Activated CD4-positive, alpha-beta T cell treated with anti-CD3 and anti-CD28 coated beads, Interleukin-2, amount 50 U/mL, for 1 hour (primary cell): ENCODE results near the gene HNF4A.

Source experiments
- DNase-seq: peaks from one replicate; pipeline ENCODE4 v3.0.0-alpha.2; 2020

HNF4A gene

DNA sequence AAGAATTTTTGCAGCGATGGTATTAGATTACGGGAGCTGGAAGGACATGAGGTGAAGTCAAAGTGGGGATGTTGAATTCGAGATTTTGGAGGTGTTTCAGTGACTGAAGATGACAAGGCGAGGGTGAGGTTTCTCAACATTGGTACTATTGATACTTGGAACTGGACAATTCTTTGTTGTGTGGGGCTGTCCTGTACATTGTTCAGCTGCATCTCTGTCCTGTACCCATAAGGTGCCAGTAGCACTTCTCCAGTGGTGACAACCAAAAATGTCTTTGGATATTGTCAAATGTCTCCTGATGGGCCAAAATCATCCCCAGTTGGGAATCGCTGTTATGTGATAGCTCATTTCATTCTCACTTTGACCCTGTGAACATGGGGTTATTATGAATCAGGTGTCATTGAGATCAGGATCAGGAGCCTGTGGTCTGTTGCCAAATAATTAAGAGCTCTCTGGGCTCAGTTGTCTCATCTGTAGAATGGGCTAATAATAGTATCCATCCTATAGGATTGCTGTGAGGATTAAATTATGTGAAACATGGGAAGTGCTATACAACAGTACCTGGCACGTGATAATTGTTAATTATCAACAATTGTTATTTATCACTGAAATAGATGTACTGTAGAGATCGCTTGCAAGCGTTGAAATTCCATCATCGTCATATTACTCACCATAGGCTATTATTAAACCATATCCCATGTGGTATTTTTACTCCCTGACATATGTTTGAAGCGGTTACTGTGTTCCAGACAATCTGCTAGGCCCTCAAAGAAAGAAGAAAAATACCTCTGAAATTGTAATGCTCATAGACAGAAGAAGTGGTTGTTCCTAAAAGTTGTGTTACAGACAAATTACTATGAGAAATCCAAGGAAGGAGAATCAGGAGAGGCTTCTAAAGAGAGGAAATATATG, 71.6 kb downstream of the HNF4A start:
- DNase-seq: no peak

DNA sequence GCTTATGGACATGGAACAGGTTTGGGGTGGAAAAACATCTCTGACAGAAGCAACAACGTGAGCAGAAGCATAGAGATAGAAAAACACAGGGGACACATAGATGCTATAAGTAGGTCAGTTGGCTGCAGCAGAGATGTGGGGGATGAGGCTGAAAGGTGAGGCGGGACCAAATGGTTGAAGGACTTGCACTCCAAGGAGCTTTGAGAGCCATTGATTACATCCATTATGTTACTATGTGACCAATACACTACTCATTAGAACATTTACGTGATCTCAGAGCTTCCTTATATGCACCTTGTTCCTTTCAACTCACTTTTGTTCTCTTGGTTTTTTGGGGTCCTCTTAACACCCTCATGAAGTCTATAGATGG, 72.3 kb downstream of the HNF4A start:
- DNase-seq: no peak

DNA sequence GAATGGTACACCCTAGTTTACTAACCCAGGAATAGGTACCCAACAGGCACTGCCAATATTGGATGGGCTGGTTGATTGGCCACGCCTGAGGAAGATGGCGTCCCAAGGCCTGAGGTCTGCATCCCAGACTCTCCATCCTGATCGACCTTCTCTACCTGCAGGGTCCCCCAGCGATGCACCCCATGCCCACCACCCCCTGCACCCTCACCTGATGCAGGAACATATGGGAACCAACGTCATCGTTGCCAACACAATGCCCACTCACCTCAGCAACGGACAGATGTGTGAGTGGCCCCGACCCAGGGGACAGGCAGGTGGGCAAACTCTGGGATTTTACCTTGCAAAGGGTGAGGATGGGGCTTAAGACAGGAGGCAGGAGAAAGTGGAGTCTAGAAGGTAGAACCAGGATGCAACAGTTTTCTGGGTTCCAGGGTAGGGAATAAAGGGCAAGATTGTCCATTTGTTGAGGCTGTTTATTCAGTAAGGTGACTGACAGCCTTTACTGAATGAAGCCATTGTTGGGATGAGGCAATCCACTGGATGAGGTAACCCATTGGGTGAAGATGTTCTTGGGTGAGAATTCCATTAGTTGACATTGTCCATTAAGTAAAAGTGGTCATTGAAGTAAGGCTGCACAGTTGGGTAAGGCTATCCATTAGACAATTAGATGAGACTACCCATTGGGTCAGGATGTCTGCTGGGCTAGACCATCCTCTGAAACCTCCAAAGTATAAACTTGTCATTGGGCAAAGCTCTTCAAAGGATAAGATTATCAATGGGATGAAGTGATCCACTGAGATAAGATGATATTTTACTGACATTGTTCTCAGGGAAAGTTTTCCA, 72.9 kb downstream of the HNF4A start:
- no peak for DNase-seq

DNA sequence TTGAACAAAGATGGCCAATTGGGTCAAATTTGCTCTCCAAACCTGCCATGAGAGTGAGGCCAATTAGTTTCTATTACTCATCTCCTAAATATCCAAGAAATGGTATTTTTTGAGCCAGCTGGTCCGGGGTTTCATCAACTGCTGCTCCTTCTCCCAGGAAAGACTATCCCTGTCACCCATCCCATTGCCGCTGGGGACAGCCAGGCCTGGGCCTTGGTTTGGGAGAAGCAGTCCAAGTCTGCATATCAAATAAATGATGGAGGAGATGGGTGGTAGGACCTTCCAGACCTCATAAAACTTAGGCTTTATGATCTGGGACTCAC, 73.5 kb downstream of the HNF4A start:
- DNase-seq: no peak

DNA sequence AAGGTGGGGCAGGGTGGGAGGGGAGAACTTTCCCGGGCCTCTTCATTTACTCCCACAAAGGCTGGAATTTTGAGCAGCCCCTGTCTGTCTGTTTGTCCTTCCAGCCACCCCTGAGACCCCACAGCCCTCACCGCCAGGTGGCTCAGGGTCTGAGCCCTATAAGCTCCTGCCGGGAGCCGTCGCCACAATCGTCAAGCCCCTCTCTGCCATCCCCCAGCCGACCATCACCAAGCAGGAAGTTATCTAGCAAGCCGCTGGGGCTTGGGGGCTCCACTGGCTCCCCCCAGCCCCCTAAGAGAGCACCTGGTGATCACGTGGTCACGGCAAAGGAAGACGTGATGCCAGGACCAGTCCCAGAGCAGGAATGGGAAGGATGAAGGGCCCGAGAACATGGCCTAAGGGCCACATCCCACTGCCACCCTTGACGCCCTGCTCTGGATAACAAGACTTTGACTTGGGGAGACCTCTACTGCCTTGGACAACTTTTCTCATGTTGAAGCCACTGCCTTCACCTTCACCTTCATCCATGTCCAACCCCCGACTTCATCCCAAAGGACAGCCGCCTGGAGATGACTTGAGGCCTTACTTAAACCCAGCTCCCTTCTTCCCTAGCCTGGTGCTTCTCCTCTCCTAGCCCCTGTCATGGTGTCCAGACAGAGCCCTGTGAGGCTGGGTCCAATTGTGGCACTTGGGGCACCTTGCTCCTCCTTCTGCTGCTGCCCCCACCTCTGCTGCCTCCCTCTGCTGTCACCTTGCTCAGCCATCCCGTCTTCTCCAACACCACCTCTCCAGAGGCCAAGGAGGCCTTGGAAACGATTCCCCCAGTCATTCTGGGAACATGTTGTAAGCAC, 74.1 kb downstream of the HNF4A start:
- DNase-seq: no peak

DNA sequence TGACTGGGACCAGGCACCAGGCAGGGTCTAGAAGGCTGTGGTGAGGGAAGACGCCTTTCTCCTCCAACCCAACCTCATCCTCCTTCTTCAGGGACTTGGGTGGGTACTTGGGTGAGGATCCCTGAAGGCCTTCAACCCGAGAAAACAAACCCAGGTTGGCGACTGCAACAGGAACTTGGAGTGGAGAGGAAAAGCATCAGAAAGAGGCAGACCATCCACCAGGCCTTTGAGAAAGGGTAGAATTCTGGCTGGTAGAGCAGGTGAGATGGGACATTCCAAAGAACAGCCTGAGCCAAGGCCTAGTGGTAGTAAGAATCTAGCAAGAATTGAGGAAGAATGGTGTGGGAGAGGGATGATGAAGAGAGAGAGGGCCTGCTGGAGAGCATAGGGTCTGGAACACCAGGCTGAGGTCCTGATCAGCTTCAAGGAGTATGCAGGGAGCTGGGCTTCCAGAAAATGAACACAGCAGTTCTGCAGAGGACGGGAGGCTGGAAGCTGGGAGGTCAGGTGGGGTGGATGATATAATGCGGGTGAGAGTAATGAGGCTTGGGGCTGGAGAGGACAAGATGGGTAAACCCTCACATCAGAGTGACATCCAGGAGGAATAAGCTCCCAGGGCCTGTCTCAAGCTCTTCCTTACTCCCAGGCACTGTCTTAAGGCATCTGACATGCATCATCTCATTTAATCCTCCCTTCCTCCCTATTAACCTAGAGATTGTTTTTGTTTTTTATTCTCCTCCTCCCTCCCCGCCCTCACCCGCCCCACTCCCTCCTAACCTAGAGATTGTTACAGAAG, 75.0 kb downstream of the HNF4A start:
- no peak for DNase-seq

DNA sequence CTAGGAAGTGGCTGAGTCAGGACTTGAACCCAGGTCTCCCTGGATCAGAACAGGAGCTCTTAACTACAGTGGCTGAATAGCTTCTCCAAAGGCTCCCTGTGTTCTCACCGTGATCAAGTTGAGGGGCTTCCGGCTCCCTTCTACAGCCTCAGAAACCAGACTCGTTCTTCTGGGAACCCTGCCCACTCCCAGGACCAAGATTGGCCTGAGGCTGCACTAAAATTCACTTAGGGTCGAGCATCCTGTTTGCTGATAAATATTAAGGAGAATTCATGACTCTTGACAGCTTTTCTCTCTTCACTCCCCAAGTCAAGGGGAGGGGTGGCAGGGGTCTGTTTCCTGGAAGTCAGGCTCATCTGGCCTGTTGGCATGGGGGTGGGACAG, 75.6 kb downstream of the HNF4A start:
- DNase-seq: no peak

DNA sequence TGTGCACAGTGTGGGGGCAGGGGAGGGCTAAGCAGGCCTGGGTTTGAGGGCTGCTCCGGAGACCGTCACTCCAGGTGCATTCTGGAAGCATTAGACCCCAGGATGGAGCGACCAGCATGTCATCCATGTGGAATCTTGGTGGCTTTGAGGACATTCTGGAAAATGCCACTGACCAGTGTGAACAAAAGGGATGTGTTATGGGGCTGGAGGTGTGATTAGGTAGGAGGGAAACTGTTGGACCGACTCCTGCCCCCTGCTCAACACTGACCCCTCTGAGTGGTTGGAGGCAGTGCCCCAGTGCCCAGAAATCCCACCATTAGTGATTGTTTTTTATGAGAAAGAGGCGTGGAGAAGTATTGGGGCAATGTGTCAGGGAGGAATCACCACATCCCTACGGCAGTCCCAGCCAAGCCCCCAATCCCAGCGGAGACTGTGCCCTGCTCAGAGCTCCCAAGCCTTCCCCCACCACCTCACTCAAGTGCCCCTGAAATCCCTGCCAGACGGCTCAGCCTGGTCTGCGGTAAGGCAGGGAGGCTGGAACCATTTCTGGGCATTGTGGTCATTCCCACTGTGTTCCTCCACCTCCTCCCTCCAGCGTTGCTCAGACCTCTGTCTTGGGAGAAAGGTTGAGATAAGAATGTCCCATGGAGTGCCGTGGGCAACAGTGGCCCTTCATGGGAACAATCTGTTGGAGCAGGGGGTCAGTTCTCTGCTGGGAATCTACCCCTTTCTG, 76.2 kb downstream of the HNF4A start:
- DNase-seq: no peak

DNA sequence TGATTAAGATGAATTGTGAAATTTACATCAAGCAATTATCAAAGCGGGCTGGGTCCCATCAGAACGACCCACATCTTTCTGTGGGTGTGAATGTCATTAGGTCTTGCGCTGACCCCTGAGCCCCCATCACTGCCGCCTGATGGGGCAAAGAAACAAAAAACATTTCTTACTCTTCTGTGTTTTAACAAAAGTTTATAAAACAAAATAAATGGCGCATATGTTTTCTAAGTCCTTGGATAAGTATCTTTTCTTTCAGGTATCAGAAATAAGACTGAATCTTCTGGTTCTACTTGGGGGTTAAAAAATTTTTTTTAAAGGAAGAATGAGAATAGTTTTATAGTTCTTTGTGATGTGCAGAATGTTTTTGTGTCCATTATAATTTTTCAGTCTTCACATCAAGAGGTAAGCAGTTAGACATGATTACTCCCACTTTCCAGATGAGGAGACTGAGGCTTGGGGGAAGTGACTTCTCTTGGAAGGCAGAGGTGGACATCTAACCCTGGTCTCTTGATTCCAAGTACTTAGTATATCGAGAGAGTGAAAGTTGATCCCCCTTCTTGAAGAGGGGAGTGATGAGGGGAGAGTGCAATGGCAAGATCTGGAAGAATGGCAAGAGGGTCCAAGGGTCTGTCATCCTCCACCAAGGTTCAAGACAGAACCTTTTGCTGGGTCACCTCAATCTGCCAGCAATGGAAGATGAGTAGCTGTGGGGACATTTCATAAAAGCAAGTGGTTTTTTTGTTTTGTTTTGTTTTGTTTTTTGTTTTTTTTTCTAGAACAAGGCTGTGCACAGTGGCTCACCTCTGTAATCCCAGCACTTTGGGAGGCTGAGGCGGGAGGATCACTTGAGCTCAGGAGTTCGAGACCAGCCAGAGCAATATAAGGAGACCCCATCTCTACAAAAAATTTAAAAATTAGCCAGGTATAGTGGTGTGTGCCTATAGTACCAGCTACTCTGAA, 77.4 kb downstream of the HNF4A start:
- DNase-seq: no peak

DNA sequence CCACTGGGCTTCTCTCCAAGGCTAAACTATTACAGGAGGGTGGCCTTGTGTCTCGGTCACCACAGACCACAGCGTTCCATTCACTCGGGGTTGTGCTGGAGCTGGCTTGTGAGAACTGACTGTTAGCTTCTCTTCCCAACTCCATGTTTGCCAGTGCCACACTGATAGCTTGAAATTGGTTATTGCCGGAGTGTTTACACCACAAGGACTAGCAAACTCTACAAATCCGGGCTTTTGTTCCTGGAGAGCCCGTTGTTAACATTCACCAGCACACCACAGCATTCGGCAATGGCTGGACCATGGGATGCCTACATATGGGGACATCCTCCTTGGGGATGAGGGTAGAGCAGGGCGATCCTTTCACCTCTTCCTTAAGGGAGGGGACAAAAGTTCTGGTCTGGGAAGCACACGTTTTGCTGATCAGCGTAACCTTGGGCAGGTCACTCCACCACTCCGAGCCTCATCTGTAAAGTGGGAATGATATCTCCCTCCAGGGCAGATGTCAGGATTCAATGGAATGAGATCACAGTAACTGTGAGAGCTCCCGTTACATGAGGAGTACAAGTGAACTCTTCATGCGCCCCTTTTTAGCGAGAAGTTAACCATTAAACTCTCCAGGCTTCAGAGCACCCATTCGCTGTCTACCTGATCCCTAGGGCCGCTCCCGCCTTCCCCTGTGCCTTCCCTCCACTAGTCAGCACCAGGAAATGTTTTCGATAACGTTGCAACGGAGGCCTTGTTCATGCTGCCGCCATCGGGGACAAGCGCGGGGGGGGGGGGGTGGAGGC, 78.4 kb downstream of the HNF4A start:
- DNase-seq: no peak

DNA sequence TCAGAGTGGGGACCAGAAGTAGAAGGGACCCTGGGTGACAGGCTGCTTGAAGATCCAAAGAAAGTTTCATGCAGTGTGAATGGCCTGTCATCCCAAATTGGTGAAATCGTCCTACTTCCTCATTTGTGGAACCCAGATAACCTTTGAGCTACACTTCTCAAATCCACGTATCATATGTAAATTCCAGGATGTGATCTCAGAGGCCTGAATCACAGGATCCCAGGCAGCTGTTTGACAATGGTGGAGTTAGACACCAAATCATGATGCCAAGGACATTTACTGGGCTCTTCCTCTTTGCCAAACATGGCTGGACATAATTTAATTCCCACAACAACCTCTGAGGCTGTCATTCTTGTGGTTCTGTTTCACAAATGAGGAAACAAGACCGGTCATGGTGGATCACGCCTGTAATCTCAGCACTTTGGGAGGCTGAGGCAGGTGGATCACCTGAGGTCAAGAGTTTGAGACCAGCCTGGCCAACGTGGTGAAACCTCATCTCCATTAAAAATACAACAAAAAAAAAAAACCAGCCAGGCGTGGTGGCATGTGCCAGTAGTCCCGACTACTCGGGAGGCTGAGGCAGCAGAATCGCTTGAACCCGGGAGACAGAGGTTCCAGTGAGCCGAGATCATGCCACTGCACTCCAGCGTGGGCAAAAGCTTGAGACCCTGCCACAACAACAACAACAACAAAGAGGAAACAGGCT, 80.3 kb downstream of the HNF4A start:
- DNase-seq: no peak

DNA sequence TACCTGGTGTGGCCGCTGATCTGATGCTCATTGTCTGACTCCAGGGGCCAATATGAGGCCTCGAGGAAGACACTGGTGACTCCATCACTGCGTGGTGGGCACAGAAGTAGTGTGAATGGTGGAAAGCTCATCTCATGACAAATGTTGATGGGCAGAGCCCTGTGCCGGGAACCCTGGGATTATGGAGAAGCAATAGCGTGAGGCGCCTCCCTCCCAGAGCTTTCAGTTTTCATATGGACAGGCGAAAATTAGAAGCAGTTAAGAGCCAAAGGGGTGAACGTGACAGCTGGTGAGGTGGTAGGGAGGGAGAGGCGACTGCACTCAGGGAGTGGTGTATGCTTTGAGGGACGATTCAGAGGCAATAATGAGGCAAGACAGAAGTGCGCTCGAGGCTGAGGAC, 80.9 kb downstream of the HNF4A start:
- DNase-seq: no peak

DNA sequence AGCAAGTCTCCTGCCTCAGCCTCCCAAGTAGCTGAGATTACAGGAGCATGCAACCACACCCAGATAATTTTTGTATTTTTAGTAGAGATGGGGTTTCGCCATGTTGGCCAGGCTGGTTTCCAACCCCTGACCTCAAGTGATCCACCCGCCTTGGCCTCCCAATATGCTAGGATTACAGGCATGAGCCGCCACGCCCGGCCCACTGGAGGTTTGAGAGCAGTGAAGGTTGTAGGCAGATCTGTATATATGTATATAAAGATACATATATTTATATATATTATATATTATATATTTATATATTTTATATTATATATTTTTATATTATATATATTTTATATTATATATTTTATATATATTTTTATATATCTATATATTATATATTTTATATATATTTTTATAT, 82.0 kb downstream of the HNF4A start:
- no peak for DNase-seq

DNA sequence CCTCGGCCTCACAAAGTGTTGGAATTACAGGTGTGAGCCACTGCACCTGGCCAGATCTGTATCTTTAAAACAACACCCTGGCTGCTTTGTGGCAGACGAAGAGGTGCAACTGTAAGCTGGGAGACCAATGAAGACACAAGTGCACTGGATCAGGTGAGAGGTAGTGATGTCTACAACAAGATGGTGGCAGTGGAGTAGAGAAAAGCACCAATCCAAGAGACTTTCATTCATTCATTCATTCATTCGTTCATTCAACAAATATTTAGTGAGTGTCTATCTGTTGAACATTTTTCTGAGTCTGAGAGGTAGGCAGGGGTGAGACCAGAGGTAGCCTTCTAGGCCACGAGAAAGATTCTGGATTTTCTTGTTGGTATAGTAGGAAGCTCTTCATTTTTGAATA, 83.3 kb downstream of the HNF4A start:
- no peak for DNase-seq

DNA sequence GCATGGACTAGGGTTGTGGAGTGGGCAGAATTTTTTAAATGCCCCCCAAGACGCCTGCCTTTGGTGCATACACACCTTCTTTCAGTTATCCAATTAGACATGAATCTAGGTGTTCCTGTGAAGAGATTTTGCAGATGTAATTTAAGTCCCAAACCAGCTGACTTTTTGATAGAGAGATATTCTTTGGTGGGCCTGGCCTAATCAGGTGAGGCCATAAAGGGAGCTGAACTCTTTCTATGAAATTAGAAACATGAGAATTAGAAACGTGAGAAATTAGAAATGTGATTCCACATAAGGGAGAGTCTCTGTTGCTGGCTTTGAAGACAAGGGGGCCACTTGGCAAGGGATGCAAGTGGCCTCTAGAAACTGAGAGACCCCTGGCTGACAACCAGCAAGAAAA, 83.8 kb downstream of the HNF4A start:
- DNase-seq: no peak

DNA sequence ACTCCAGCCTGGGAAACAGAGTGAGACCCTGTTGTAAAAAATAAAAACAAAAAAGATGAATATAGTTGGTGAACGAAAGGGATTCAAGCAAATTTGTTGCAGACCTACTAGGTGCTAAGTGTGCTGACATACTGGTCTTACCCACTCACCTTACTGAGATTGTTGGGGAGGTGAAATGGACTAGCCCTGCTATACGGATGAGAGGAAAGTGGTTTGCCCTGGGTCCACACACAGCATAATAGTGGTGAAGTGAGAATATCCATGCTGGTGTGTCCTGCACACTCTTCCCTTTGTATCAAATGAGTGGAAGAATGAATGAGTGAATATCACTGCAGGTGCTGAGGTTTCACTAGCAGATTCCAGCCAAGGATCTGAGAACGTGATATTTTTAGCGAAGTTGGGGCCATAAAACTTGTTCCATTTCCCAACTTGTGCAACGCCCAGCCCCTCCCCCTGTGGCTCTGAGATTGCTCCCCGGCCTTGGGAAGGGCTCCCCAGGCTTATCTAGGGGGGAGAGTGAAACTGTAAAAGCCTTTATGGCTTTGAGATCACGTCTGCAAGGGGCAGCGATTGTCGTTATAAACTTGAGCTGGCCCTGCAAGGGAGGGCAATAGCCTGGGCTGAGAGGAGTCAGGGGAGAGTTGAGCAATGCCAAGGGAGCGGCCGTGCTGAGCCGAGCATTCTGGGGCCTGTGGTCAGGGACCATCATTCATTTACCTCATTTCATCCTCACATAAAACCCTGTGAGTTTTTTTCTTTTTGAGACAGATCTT, 87.0 kb downstream of the HNF4A start:
- DNase-seq: no peak

DNA sequence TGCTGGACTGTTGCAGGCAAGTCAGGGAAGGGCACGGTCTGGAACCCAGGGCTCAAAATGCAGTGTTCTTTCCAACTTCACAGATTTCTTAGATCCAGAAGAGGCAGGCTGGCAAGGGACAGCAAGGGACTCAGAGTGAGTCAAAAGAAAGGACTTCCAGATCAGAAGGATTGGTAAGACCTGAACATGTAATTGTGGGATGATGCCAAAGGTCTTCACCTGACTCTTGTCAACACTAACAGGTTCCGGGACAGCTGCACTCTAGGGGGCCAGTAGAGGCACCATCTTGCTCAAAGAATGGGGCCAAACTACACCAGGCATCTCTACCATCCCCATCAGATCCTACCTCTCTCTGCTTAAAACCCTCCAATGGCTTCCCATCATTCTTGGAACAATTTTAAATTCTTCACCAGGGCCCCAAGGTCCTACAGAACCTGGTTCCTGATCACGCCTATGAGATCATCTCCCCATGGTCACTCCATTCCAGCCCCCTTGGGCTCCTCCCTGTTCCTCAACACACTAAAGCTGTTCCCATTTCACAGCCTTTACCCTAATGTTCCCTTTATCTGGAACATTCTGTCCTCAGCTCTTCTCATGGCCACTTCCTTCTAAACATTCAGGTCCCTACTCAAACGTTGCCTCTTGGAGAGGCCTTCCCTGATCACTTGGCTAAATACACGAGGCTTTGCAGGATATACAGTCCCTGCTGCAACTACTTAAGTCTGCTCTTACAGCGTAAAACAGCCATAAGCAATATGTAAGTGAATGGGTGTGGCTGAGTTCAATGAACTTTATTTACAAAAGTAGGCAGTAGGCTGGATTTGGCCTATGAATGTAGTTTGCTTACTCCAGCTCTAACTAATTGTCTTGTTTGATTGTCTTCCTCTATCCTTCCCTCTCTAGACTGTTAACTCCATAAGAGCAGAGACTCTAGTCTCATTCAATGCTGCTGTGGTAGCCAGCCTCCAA, 90.5 kb downstream of the HNF4A start:
- DNase-seq: no peak
